Activated CD4-positive, alpha-beta T cell treated with anti-CD3 and anti-CD28 coated beads, Interleukin-2, amount 50 U/mL, for 16 hours (primary cell): ENCODE measurements around the gene CASZ1.

ENCODE experiments used
- DNase-seq: peaks from one replicate; pipeline ENCODE4 v3.0.0-alpha.2; 2020

CASZ1 gene

GRCh38 chr1:10751160-10751559, 45.3 kb downstream of the CASZ1 start:
- DNase-seq, result no peak

- no peak for DNase-seq
Observed at GRCh38 chr1:10745886-10746455, 50.5 kb downstream of the CASZ1 start.

- DNase-seq, result no peak
Observed at GRCh38 chr1:10745383-10745782, 51.1 kb downstream of the CASZ1 start.

GRCh38 chr1:10744654-10745238, 51.7 kb downstream of the CASZ1 start:
- DNase-seq, result no peak

GRCh38 chr1:10744029-10744428, 52.4 kb downstream of the CASZ1 start:
- no peak for DNase-seq

GRCh38 chr1:10741696-10742095, 54.8 kb downstream of the CASZ1 start:
- no peak for DNase-seq

GRCh38 chr1:10740123-10740522, 56.3 kb downstream of the CASZ1 start:
- no peak for DNase-seq

GRCh38 chr1:10739589-10739988, 56.9 kb downstream of the CASZ1 start:
- no peak for DNase-seq

- DNase-seq, result no peak
Observed at GRCh38 chr1:10738061-10739058, 58.1 kb downstream of the CASZ1 start.

GRCh38 chr1:10737651-10738050, 58.8 kb downstream of the CASZ1 start:
- no peak for DNase-seq

GRCh38 chr1:10736634-10737586, 59.5 kb downstream of the CASZ1 start:
- no peak for DNase-seq

GRCh38 chr1:10735563-10736305, 60.7 kb downstream of the CASZ1 start:
- DNase-seq, result no peak

- DNase-seq, result no peak
Observed at GRCh38 chr1:10734962-10735544, 61.4 kb downstream of the CASZ1 start.

GRCh38 chr1:10734375-10734774, 62.1 kb downstream of the CASZ1 start:
- DNase-seq, result no peak

GRCh38 chr1:10733474-10734366, 62.7 kb downstream of the CASZ1 start:
- no peak for DNase-seq

- DNase-seq, result peak; percentile 9
Observed at GRCh38 chr1:10730985-10731384, 65.5 kb downstream of the CASZ1 start.

GRCh38 chr1:10728595-10729410, 67.6 kb downstream of the CASZ1 start:
- DNase-seq, result no peak

GRCh38 chr1:10727751-10728232, 68.7 kb downstream of the CASZ1 start:
- no peak for DNase-seq

- no peak for DNase-seq
Observed at GRCh38 chr1:10726355-10726754, 70.1 kb downstream of the CASZ1 start.
